Measurements from ENCODE around the gene IL17RB. TPM values are rescaled to one million over a fixed set of nuclear protein-coding genes. Genes with fewer than 3 reads are reported as not detected.
A peak's percentile ranks its signal among the peaks of the same experiment; 100 is the strongest.

Gene IL17RB, protein sequence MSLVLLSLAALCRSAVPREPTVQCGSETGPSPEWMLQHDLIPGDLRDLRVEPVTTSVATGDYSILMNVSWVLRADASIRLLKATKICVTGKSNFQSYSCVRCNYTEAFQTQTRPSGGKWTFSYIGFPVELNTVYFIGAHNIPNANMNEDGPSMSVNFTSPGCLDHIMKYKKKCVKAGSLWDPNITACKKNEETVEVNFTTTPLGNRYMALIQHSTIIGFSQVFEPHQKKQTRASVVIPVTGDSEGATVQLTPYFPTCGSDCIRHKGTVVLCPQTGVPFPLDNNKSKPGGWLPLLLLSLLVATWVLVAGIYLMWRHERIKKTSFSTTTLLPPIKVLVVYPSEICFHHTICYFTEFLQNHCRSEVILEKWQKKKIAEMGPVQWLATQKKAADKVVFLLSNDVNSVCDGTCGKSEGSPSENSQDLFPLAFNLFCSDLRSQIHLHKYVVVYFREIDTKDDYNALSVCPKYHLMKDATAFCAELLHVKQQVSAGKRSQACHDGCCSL
- polyA plus RNA-seq (2011; rRNA removed), result not detected in 2 replicates
- polyA minus RNA-seq (2011; rRNA and poly(A)+ RNA removed), result not detected in 2 replicates

- POLR2A ChIA-PET, result no interaction called here
- Histone ChIP-seq H3K27me3 (ENCODE audit: control insufficient read depth, insufficient read depth, low read length) (peaks cover 53% of the 10 kb centered on the region), H3K27ac (ENCODE audit: low read depth, low read length) (peak within 1 kb of the TSS; percentile 21), H3K9me3 (ENCODE audit: control insufficient read depth, insufficient read depth, low read length) (peaks cover 3% of the 10 kb centered on the region; the same call in 1 of the 2 replicates), H3K4me3 (ENCODE audit: low read depth, low read length) (peak within 1 kb of the TSS; percentile 56)
- no peak for TF ChIP-seq CTCF (IDR thresholded peaks at IDR 0.05; ENCODE audit: low read depth, low read length)
- CTCF ChIA-PET, result interaction anchor here (0.6 to 1.0 kb wide), 2 partner anchors 18 to 136 kb away, joined by 3 to 6 read pairs; no protein-coding TSS in a partner anchor
- DNase-seq (ENCODE audit: low read depth, low spot score), result no peak
These were observed at the start of gene IL17RB, which contains the start of gene CHDH for GRCh38 chr3:53846134-53846850. Gene IL17RB (plus strand): TSS chr3:53846568. CDS start chr3:53846589, 21 bp downstream. Gene CHDH (minus strand): TSS chr3:53846419. CDS start chr3:53824008, 22,411 bp downstream.

- no peak for TF ChIP-seq CTCF (IDR thresholded peaks at IDR 0.05; ENCODE audit: low read depth, low read length)
- Histone ChIP-seq H3K4me3 (ENCODE audit: low read depth, low read length) (no peak overlapping the region), H3K27ac (ENCODE audit: low read depth, low read length) (no peak overlapping the region), H3K9me3 (ENCODE audit: control insufficient read depth, insufficient read depth, low read length) (no peaks in the 10 kb centered on the region; the same call in 1 of the 2 replicates), H3K27me3 (ENCODE audit: control insufficient read depth, insufficient read depth, low read length) (peaks cover 11% of the 10 kb centered on the region)
- CTCF ChIA-PET, result no interaction called here
- DNase-seq (ENCODE audit: low read depth, low spot score), result no peak
- POLR2A ChIA-PET, result no interaction called here
These were observed 48.2 kb upstream of the IL17RB start for GRCh38 chr3:53798144-53798543.

DNA sequence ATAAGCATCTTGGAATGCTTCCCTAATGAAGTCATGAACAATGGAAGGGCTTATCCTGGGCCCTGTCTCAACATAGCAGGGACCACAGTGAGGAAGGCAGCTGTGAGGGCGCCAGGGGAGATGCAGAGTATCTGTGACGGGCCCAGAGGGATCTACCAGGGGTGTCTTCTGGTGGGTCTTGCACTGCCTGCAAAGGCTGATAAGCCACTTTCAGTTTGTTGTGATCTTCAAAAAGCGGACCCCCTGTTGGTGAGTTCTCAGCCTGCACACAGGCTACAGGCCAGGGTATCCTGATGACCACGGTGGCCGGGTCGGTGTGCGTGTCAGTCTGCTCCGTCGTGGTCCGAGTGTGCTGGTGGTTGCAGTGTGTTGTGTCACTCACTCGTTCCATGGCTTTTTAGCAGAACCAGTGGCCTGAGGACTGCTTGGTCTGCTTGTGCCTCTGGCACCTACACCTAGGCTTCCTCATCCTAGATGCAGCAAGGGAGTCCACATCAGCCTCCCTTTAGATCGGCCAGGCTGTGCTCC, 47.0 kb upstream of the IL17RB start:
- peaks cover 11% of the 10 kb centered on the region for H3K27me3 ChIP-seq (ENCODE audit: control insufficient read depth, insufficient read depth, low read length)
- H3K4me3 ChIP-seq (ENCODE audit: low read depth, low read length), result no peak overlapping the region
- peaks cover 4% of the 10 kb centered on the region; the same call in 1 of the 2 replicates for H3K9me3 ChIP-seq (ENCODE audit: control insufficient read depth, insufficient read depth, low read length)
- POLR2A ChIA-PET, result no interaction called here
- H3K27ac ChIP-seq (ENCODE audit: low read depth, low read length), result no peak overlapping the region
- CTCF ChIA-PET, result no interaction called here
- TF ChIP-seq CTCF (IDR thresholded peaks at IDR 0.05; ENCODE audit: low read depth, low read length), result no peak
- no peak for DNase-seq (ENCODE audit: low read depth, low spot score)

GRCh38 chr3:53800041-53800906, 46.1 kb upstream of the IL17RB start:
- Histone ChIP-seq H3K27me3 (ENCODE audit: control insufficient read depth, insufficient read depth, low read length) (peaks cover 11% of the 10 kb centered on the region), H3K27ac (ENCODE audit: low read depth, low read length) (no peak overlapping the region), H3K4me3 (ENCODE audit: low read depth, low read length) (no peak overlapping the region), H3K9me3 (ENCODE audit: control insufficient read depth, insufficient read depth, low read length) (peaks cover 4% of the 10 kb centered on the region; the same call in 1 of the 2 replicates)
- no peak for DNase-seq (ENCODE audit: low read depth, low spot score)
- CTCF ChIA-PET, result no interaction called here
- TF ChIP-seq CTCF (IDR thresholded peaks at IDR 0.05; ENCODE audit: low read depth, low read length), result no peak
- POLR2A ChIA-PET, result no interaction called here
